GM21529 (cell line): ENCODE data around the gene KDM5C.
A peak's percentile ranks its signal among the peaks of the same experiment; 100 is the strongest.

ENCODE experiments used
- ATAC-seq: cut with Tn5 transposase; IDR thresholded peaks from one replicate; pipeline ENCODE4 v1.9.1; 2021; ENCODE audit not compliant: unreplicated experiment

The KDM5C gene

DNA sequence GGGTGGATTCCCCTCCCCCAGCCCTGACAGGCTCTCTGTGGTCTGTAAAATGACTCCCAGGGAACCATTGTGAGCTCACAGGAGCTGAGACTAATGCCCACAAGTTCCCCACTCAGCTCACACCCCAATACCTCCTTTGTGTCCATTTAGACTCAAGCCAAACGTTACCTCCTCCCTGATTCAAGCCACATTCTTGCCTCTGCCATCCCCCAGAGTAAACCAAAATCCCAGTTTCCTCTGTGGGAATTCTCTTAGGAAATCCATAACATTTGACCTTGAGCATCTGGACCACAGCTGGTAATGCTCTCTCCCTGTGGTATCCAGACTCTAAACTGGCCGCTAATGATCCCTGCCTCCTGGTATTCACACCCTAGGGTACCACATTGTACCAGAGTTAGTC is 26.3 kb upstream of the KDM5C start:
- no peak for ATAC-seq

DNA sequence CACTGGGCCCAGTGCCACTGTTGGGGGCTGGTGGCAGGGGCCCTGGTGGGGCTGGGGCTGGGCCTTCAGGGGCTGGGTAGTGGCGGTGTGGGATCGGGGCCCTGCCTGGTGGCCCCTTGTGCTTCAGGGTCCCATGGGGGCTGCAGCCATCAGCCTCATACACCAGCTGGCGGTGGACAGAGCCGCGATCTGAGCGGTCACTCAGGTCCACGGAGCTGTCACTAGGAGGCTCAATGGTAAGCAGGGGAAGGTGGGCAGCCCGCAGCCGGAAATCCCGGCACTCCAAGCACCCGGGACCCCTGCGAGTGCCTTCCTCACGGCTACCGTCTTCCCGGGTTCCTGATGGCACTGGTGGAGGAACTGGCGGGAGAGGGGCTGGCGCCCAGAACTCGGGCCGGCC is 25.5 kb upstream of the KDM5C start:
- no peak for ATAC-seq

GRCh38 chrX:53249408-53250042 is 24.5 kb upstream of the KDM5C start:
- ATAC-seq, result no peak

GRCh38 chrX:53247928-53248327 is 22.9 kb upstream of the KDM5C start:
- ATAC-seq, result no peak

GRCh38 chrX:53246231-53246630 is 21.2 kb upstream of the KDM5C start:
- no peak for ATAC-seq

DNA sequence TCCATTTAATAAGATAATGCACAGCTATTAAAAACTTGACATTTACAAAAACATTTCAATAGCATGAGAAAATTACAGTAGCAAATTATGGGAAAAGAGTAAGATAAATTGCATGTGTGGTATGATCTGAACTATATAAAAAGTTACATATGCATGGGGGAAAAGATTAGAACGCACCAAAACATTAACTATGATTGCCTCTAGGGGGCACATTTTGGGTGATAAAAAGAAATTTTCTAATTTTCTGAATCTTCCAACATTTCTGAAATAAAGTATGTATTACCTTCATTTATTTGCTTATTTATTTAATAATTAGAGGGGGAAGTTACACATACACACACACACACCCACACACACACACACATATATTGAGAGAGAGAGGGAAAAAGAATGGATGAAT is 19.6 kb upstream of the KDM5C start:
- ATAC-seq, result no peak

DNA sequence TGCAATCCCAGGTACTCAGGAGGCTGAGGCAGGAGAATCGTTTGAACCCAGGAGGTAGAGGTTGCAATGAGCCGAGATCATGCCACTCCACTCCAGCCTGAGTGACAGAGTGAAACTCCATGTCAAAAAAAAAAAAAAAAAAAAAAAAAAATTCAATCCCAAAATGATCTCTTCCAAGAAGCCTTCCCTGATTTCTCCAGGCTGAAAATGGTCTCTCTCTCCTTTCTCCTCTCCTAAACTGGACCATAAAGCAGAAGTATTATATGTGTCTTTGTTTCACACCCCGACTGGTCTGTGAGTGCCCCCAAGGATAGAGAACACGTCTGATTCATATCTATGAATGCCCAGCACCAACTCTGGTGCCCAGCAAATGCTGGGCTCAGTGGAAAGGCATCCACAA is 17.3 kb upstream of the KDM5C start:
- ATAC-seq, result no peak

DNA sequence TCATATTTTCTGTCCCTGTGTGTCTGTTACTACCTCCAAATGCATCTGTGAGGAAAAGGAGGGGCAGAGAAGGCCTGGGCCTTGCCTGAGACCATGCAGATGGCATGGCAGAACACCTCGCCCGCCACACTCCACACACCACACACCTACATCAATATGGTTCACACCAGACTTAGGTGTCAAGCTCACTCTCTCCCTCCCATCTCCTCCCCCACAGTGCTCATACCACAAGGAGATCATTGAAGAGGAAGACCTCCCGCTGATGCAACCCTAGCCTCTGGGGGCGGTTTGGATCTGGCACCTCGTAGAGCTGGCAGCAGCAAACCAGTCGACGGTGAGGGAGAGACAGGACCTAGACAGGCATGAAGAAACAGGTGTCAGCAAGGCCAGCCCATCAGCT is 16.6 kb upstream of the KDM5C start:
- ATAC-seq, result no peak

DNA sequence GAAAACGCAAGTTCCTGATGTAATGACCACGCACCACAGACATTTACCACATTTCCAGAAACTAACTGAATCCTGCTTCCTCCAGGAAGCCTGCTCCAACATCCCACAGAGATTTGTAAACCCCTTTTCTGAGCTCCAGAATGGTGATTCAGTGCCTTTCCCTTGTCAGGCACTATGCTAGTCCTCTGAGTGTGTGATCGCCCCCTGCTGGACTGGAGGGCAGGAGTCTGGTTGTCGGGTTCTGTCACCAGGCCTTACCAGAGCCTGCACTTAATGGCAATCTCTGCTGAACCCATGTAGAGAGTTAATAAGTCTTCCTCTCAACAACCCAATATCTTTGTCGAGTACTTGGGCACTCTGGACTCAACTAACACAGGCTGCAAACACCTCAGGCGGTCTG is 14.5 kb upstream of the KDM5C start:
- ATAC-seq, result no peak

DNA sequence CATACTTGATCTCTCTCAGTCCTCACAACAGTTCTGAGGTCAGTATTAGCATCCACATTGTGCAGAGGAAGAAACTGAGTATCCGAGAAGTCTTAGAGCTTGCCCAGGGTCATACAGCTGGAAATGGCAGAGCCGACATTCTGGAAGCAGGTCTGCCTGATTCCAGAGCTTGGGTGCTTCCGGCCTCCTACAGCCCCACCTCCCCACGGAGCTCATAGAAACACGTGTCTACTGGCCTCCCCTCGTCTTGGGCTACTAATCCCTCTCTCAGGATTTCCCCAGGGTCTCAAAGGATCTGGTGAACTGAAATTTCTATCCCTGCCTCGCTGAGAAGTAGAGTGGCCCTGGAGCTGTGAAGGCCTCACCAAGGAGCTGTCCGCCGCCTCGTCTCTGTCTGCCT is 12.0 kb upstream of the KDM5C start:
- ATAC-seq, result no peak

DNA sequence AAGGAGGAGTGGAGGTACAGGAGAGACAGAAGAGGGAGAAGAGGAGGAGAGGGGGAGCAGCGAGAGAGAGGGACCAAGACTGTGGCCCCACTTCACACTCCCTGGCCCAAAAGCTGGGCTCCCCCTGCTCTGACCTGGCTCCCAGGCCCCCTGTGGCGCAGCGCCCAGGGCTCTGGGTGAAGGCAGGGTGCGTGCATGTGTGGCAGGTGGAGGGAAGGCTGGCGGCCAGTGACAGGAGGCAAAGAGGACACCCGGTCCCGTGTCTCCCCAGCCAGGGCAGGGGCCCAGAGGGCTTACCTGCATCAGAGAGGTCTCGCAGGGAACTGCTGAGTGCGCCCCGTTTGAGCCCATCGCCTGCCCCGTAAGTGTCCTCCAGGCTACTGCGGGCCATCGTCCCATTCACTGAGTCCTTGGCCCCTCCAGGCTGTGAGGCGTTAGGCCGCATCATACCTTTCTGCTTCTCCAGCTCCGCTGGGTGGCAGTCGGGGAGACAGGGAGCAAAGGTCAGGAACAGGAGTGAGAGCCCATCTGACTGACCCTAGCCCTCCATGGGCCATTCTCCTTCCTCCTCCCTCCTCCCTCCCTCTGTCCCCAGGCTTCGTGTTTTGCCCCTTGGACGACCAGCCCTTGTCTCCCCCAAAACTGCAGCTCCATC is 11.1 kb upstream of the KDM5C start:
- no peak for ATAC-seq

- no peak for ATAC-seq
Measured at GRCh38 chrX:53235566-53235965, 10.6 kb upstream of the KDM5C start.

- no peak for ATAC-seq
Measured at GRCh38 chrX:53234484-53234883, 9.5 kb upstream of the KDM5C start.

GRCh38 chrX:53233536-53233935 is 8.5 kb upstream of the KDM5C start:
- ATAC-seq, result no peak

DNA sequence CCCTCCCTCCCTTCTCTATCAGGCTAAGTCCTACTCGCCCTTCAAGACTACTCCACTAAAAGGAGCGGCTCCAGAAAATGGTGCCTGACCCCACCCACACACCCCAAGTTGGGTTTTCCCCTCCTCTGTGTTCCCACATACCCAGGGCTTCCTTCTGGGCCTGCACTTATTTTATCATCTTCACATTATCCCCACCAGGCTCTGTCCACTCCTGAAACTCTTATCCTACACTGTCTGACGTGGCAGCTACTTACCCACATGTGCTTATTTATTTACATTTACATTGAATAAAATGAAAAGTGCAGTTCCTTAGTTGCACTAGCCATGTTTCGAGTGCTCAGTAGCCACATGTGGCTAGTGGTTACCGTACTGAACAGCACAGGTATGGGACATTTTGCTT is 5.1 kb upstream of the KDM5C start:
- ATAC-seq, result no peak

DNA sequence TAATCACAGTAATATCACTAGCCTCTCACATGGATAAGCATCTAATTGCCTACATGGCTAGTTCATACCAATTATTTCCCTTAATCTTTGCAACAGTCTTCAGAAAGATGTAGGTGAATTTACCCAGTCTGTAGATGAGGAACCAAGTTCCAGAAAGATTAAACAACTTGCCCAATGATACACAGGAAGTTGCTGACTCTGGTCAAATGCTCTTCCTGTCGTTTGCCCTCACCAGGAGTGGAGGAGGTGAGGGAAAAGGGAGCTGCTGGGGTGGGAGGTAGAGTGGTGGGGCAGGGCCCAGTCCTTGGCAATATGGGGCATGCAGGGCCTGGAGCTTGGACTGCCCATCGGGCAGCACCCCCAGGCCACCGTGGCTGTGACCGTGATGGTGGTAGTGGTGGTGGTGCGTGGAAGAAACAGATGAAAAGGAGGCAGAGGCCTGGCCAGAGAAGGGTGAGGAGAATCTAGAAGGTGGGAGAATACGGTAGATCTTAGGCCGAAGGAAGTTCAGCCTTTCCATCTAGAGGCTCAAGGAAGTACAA is 2.3 kb upstream of the KDM5C start:
- no peak for ATAC-seq

DNA sequence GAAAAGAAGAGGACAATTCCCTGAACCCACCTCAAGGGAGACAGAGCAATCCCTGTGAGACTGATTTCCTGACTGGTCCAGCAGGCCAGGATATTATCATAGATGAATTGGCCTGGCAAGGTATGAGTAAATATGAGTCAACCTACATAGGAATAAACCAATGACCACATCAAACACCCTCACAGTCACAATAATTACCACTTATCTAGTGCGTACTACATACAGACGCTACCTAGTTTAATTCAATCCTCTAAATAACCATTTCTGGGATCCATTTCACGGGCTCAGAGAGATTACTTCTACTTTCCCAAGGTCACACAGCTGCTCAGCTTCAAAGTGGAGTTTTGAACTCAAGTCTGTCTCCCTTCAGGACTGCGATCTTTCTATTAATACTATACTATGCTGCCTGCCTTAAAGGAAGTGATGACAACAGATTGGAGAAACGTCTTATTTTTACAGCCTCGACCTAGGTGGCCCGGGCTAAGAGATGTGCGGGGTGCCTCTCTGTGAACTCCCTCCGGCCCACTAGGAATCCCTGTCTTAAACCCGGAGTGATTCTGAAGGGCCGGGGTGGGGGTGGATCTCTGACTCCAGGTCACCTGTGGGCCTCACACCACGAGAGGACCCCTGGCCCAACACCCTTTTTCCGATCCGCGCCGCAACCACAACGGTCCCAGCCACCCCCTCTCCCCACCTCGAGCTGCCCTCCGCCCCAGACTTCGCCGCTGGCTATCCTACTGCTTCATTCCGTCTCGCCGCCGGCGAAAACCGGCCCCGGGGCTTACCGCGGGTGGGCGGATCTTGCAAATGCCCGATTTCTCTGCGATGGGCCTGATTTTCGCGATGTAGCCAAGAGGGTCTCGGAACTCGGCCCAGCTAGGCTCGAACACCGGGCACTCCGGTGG is 800 bp downstream of the KDM5C start:
- ATAC-seq, result peak; percentile 6

GRCh38 chrX:53223068-53223693 is 1.8 kb downstream of the KDM5C start:
- no peak for ATAC-seq

DNA sequence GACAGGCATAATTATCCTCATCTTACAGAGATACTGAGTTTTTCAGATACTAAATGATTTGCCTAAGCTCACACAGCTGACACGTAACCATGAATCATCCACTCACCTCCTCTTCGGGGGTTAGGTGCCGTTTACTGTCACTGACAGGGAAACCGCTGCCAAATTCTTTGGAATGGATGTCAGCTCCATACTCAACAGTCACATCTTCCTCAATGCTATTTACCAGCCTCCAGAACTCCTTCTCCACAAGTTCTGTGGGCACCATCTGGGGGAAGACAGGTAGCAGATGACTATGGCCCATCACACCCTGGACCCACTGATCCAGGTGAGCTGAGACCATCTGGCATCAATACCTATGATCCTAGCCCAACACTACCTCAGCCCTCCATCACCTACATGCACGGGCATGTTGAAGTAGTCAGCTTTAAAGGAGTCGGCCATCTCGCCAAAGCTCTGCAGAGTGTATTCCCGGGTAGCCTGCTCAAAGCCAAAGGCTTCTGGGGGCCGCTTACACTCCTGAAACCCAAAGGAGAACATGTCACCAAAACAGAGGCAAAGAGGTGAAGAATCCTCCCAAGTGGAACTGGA is 13.5 kb downstream of the KDM5C start:
- no peak for ATAC-seq

- no peak for ATAC-seq
Measured at GRCh38 chrX:53196678-53197077, 28.3 kb downstream of the KDM5C start.

DNA sequence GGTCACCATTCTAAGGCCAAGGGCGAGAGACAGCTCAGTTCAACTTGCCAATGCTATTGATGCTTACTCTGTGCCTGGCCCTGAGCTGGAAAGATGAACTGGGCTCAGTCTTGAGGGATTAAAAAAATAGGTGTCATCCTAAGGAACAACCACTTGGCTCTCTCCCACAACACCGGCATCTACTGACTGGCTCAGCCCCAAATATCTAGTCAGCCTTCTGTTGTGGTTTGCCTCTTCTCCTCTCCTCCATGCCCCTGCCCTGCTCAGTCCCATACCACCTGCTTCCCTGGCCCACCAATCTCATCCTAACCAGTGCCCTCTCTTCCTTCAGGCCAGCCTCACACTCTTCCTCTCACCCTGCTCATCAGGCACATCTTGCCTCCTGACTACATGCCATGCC is 29.6 kb downstream of the KDM5C start:
- ATAC-seq, result no peak
